GM18868 (cell line): ENCODE measurements around the gene NSD1.

Source experiments
- ATAC-seq: cut with Tn5 transposase; IDR thresholded peaks from one replicate; pipeline ENCODE4 v1.9.1; 2021; ENCODE audit warnings: mild to moderate bottlenecking, moderate library complexity; ENCODE audit not compliant: unreplicated experiment

NSD1 gene

GRCh38 chr5:177133096-177133852 is at the start of gene NSD1:
Gene NSD1 (plus strand): TSS chr5:177133773. CDS start chr5:177135104, 1,331 bp downstream.
- peak; percentile 69 for ATAC-seq

DNA sequence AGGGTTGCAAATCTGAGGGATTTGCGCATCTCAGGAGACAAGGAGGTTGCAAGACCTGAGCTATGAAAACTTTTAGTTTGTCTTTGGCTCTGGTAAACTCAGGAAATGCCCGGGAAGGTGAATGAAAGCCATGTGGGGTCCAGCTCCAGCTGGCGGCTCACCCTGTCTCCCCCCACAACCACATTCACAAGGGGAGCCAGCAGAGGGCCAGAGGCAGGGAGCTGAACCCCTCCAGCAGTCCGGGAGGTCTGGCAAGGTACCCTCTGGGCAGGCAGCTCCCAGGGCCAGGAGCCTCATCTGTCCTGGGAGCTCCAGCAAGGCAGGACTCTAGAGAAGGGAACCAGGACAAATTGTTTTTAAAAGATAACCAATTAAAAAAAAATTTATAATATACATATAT is 49.4 kb upstream of the NSD1 start:
- ATAC-seq = no peak

DNA sequence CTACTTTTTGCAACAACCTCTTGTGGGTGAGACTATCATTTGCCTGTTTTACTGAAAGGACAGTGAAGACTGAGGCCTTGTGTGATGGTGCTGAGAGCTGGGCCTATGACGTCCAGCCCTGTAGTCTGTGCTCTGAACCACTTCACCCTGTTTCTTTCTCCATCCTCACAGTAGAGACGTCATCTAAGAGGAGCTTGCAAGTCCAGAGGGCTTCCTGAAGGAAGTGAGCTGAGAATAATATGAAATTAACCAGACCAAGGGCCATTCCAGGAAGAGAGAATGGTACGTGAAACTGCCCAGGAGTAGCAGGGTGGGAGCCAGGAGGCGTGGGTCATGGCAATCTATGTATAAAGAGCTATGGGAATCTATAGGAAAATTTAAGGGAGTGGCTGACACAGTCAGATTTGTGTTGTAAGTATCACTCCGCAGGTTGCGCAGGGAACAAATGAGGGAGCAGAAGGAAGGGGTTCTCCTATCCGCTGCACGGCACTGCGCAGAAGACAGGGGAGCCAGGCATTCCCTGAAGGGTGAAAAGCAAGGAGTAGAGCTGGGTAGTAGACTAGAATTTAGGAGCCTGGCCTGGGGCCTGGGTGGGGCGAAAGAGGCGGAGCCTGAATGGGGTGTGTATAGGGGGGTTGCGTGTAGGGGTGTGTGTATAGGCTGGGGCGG is 47.5 kb upstream of the NSD1 start:
- no peak for ATAC-seq

GRCh38 chr5:177086654-177087397 is 46.7 kb upstream of the NSD1 start, which contains the start of gene FGFR4:
Gene FGFR4 (plus strand): TSS chr5:177086915. CDS start chr5:177089603, 2,688 bp downstream.
- ATAC-seq = peak; percentile 53

GRCh38 chr5:177087398-177088005 is 46.1 kb upstream of the NSD1 start:
- no peak for ATAC-seq

GRCh38 chr5:177089127-177089526 is 44.4 kb upstream of the NSD1 start:
- no peak for ATAC-seq

DNA sequence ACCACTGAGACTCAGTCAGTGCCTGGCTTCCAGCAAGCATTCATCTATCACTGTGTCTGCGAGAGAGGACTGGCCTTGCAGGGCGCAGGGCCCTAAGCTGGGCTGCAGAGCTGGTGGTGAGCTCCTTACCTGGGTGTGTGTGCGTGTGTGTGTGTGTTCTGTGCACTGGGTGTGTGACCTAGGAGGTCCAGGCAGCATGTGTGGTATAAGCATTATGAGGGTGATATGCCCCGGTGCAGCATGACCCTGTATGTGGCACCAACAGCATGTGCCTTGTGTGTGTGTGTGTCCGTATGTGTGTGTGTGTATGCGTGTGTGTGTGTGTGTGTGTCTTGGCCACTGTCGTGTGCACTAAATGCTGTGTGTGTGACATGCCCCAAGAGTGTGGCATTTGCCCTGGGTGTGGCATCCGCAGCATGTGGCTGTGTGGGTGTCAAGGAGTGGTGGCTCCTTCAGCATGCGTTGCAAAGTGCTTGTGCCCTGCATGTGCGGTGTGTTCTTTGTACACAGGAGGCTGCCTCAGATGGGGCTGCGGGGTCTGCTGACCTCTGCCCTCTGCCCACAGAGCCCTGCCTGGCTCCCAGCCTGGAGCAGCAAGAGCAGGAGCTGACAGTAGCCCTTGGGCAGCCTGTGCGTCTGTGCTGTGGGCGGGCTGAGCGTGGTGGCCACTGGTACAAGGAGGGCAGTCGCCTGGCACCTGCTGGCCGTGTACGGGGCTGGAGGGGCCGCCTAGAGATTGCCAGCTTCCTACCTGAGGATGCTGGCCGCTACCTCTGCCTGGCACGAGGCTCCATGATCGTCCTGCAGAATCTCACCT is 43.5 kb upstream of the NSD1 start:
- no peak for ATAC-seq

DNA sequence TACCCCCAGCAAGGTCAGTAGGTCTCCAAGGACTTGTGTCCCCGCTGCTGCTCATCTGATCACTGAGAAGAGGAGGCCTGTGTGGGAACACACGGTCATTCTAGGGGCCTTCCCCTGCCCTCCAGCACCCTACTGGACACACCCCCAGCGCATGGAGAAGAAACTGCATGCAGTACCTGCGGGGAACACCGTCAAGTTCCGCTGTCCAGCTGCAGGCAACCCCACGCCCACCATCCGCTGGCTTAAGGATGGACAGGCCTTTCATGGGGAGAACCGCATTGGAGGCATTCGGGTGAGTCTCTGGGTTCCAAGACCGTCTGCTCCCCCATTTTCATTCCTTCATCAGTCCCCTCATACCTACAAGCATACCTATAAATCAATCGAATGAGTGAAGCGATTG is 42.8 kb upstream of the NSD1 start:
- no peak for ATAC-seq

- no peak for ATAC-seq
Observed at GRCh38 chr5:177091232-177091631, 42.3 kb upstream of the NSD1 start.

DNA sequence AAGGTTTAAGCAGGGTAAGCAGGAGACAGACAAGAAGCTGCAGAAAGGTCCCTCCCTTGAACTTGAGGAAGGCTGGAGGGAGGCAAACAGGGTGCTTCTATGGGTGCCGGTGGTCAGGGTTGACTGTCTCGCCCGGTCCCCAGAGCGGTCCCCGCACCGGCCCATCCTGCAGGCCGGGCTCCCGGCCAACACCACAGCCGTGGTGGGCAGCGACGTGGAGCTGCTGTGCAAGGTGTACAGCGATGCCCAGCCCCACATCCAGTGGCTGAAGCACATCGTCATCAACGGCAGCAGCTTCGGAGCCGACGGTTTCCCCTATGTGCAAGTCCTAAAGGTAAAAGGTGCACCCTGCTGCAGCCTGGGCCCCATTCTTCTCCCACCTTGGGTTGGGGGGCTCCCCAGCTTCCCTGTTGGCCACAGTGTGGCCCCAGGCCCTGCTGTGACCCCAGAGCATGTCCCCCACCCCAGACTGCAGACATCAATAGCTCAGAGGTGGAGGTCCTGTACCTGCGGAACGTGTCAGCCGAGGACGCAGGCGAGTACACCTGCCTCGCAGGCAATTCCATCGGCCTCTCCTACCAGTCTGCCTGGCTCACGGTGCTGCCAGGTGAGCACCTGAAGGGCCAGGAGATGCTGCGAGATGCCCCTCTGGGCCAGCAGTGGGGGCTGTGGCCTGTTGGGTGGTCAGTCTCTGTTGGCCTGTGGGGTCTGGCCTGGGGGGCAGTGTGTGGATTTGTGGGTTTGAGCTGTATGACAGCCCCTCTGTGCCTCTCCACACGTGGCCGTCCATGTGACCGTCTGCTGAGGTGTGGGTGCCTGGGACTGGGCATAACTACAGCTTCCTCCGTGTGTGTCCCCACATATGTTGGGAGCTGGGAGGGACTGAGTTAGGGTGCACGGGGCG is 41.1 kb upstream of the NSD1 start:
- ATAC-seq = no peak

DNA sequence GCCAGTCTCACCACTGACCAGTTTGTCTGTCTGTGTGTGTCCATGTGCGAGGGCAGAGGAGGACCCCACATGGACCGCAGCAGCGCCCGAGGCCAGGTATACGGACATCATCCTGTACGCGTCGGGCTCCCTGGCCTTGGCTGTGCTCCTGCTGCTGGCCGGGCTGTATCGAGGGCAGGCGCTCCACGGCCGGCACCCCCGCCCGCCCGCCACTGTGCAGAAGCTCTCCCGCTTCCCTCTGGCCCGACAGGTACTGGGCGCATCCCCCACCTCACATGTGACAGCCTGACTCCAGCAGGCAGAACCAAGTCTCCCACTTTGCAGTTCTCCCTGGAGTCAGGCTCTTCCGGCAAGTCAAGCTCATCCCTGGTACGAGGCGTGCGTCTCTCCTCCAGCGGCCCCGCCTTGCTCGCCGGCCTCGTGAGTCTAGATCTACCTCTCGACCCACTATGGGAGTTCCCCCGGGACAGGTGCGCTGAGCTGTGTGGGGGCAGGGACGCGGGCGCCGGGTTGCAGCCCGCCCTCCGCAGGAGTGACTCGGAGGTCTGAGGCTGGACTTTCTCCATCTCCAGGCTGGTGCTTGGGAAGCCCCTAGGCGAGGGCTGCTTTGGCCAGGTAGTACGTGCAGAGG is 40.4 kb upstream of the NSD1 start:
- no peak for ATAC-seq

DNA sequence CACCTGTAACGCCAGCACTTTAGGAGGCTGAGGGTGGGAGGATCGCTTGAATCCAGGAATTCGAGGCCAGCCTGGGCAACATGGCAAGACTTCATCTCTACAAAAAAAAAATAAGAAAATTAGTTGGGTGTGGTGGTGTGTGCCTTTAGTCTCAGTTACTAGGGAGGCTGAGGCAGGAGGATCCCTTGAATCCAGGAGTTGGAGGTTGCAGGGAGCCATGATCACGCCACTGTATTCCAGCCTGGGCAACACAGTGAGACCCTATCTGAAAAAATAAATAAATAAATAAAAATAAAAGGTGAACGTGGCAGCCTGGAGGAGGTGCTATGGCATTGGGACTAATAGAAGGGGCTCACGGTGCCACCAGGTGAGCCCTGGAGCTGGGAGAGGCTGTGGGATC is 39.8 kb upstream of the NSD1 start:
- no peak for ATAC-seq

- ATAC-seq = no peak
Observed at GRCh38 chr5:177094224-177095087, 39.1 kb upstream of the NSD1 start.

DNA sequence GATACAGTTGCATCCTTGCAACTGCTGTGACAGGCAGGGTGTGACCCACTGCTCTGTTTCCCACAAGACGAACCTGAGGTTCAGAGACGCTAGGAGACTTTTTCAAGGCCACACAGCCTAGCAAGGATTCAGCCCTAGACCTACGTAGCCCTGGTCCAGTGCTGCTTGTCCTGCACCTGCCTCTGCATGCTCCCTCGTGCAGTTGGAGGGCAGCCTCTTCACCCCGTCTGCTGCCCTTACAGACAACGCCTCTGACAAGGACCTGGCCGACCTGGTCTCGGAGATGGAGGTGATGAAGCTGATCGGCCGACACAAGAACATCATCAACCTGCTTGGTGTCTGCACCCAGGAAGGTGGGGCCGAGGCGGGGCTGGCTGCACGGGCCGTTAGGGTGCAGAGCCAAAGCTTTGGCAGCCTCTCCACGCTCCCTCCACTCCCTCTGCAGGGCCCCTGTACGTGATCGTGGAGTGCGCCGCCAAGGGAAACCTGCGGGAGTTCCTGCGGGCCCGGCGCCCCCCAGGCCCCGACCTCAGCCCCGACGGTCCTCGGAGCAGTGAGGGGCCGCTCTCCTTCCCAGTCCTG is 38.4 kb upstream of the NSD1 start:
- ATAC-seq = no peak

DNA sequence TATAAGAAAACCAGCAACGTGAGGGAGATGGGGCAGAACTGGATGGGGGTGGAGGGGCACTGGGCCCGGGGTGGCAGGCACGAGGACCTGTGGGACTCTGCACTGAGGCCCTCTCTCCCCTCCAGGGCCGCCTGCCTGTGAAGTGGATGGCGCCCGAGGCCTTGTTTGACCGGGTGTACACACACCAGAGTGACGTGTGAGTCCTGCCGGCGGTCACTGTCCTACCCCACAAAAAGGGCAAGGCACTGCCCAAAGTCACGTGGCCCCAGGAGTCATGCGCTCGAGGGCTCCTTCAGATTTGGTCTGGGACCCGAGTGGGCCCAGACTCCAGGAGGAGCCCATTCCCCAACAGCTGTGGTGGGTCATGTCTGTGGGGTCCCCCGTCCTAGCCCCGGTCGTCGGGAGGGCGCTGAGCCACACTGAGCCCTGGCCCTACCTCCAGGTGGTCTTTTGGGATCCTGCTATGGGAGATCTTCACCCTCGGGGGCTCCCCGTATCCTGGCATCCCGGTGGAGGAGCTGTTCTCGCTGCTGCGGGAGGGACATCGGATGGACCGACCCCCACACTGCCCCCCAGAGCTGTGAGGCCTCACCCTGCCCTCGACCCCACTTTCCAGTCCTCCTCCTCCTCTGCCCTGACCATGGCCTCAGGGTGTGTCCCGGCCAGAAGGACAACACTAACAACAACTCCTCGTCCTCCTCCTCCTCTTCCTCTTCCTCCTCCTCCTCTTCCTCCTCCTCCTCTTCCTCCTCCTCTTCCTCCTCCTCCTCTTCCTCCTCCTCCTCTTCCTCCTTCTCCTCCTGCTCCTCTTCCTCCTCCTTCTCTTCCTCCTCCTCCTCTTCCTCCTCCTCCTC is 37.2 kb upstream of the NSD1 start:
- no peak for ATAC-seq
